Measurements from ENCODE around the gene HNRNPUL1. TPM values are rescaled to one million over a fixed set of nuclear protein-coding genes. Genes with fewer than 3 reads are reported as not detected.

HNRNPUL1 gene
- total RNA-seq, 1 experiment from 2014 or later = 266 TPM

- peaks cover 23% of the 10 kb centered on the region for H3F3A ChIP-seq (ENCODE audit: insufficient read depth, low read depth)
- no peaks in the 10 kb centered on the region for H3K9me2 ChIP-seq (ENCODE audit: insufficient read depth)
- H3K36me3 ChIP-seq (ENCODE audit: low read depth) = no peaks in the 10 kb centered on the region
- H3K27me3 ChIP-seq (ENCODE audit: insufficient read depth, low read depth) = no peaks in the 10 kb centered on the region
- H3K4me2 ChIP-seq = no peak overlapping the region
- no peaks in the 10 kb centered on the region; the same call in 1 of the 2 replicates for H3K4me1 ChIP-seq (replicated peaks; ENCODE audit: insufficient read depth)
- H3K4me3 ChIP-seq = no peak overlapping the region
- intact Hi-C loops (cut with micrococcal nuclease; ENCODE audit: unreplicated experiment) = loop anchor here (2.0 to 10.0 kb wide), 2 partner anchors 110 to 254 kb away; partner anchors contain the start of gene CEACAM21
- H2AFZ ChIP-seq = no peak overlapping the region
- ChIA-PET POLR2A (ENCODE audit: unreplicated experiment) (interaction anchor here (0.6 to 0.7 kb wide), 2 partner anchors 10 to 88 kb away, joined by 3 read pairs; no protein-coding TSS in a partner anchor), CTCF (interaction anchor here (1.2 to 1.8 kb wide), 2 partner anchors 12 to 32 kb away, joined by 4 to 7 read pairs; no protein-coding TSS in a partner anchor)
- TF ChIP-seq CTCF (conservative IDR thresholded peaks at IDR 0.05) (no peak), EZH2 (IDR thresholded peaks at IDR 0.05; ENCODE audit: low read depth) (no peak)
- H3K9me3 ChIP-seq (ENCODE audit: insufficient read depth, low read depth) = no peaks in the 10 kb centered on the region
- H4K20me1 ChIP-seq (ENCODE audit: insufficient read depth) = peaks cover 3% of the 10 kb centered on the region; the same call in 1 of the 2 replicates
- H3K79me2 ChIP-seq (ENCODE audit: low read depth) = no peaks in the 10 kb centered on the region
- H3K27ac ChIP-seq = no peak overlapping the region
- no TSS peak for BruUV-seq (replicated peaks)
- DNase-seq = no peak
Measured at GRCh38 chr19:41321204-41321599, 57.0 kb downstream of the HNRNPUL1 start.

- POLR2A ChIA-PET (ENCODE audit: unreplicated experiment) = interaction anchor here (0.7 kb wide), 1 partner anchor 10 kb away, joined by 3 read pairs; no protein-coding TSS in a partner anchor
- Histone ChIP-seq H3K4me3 (no peak overlapping the region), H3K4me2 (no peak overlapping the region), H3K36me3 (ENCODE audit: low read depth) (no peaks in the 10 kb centered on the region), H3F3A (ENCODE audit: insufficient read depth, low read depth) (peaks cover 23% of the 10 kb centered on the region), H3K9me3 (ENCODE audit: insufficient read depth, low read depth) (no peaks in the 10 kb centered on the region), H4K20me1 (ENCODE audit: insufficient read depth) (peaks cover 3% of the 10 kb centered on the region; the same call in 1 of the 2 replicates), H3K79me2 (ENCODE audit: low read depth) (no peaks in the 10 kb centered on the region), H3K27me3 (ENCODE audit: insufficient read depth, low read depth) (no peaks in the 10 kb centered on the region), H2AFZ (no peak overlapping the region), H3K27ac (no peak overlapping the region), H3K9me2 (ENCODE audit: insufficient read depth) (no peaks in the 10 kb centered on the region), H3K4me1 (replicated peaks; ENCODE audit: insufficient read depth) (peaks cover under 1% of the 10 kb centered on the region; the same call in 1 of the 2 replicates)
- BruUV-seq (replicated peaks) = no TSS peak
- DNase-seq = peak in 1 of 2 experiments; percentile 57
- CTCF ChIA-PET = interaction anchor here (0.6 to 1.8 kb wide), 3 partner anchors 9 to 31 kb away, joined by 4 to 7 read pairs (median 5); no protein-coding TSS in a partner anchor
- TF ChIP-seq EZH2 (IDR thresholded peaks at IDR 0.05; ENCODE audit: low read depth) (no peak), CTCF (conservative IDR thresholded peaks at IDR 0.05) (peak; percentile 67)
- intact Hi-C loops (cut with micrococcal nuclease; ENCODE audit: unreplicated experiment) = loop anchor here (2.0 to 10.0 kb wide), 2 partner anchors 109 to 253 kb away; partner anchors contain the start of gene CEACAM21
Measured at GRCh38 chr19:41321600-41322270, 57.6 kb downstream of the HNRNPUL1 start.

GRCh38 chr19:41322451-41322850 lies 58.3 kb downstream of the HNRNPUL1 start:
- Histone ChIP-seq H3K27ac (no peak overlapping the region), H3K27me3 (ENCODE audit: insufficient read depth, low read depth) (no peaks in the 10 kb centered on the region), H3K79me2 (ENCODE audit: low read depth) (no peaks in the 10 kb centered on the region), H2AFZ (no peak overlapping the region), H3K4me2 (no peak overlapping the region), H3K4me1 (replicated peaks; ENCODE audit: insufficient read depth) (peaks cover 8% of the 10 kb centered on the region; the same call in 1 of the 2 replicates), H4K20me1 (ENCODE audit: insufficient read depth) (peaks cover 3% of the 10 kb centered on the region; the same call in 1 of the 2 replicates), H3K4me3 (no peak overlapping the region), H3F3A (ENCODE audit: insufficient read depth, low read depth) (peaks cover 23% of the 10 kb centered on the region), H3K9me2 (ENCODE audit: insufficient read depth) (no peaks in the 10 kb centered on the region), H3K9me3 (ENCODE audit: insufficient read depth, low read depth) (no peaks in the 10 kb centered on the region), H3K36me3 (ENCODE audit: low read depth) (no peaks in the 10 kb centered on the region)
- intact Hi-C loops (cut with micrococcal nuclease; ENCODE audit: unreplicated experiment) = loop anchor here (10.0 kb wide), 1 partner anchor 252 kb away; the partner anchor contains the start of gene CEACAM21
- POLR2A ChIA-PET (ENCODE audit: unreplicated experiment) = interaction anchor here (0.6 kb wide), 1 partner anchor 1232 kb away, joined by 4 read pairs; the partner anchor contains the start of gene ZNF780A
- no TSS peak for BruUV-seq (replicated peaks)
- no peak for DNase-seq
- TF ChIP-seq CTCF (conservative IDR thresholded peaks at IDR 0.05) (no peak), EZH2 (IDR thresholded peaks at IDR 0.05; ENCODE audit: low read depth) (no peak)
- CTCF ChIA-PET = interaction anchor here (1.2 to 1.8 kb wide), 2 partner anchors 14 to 30 kb away, joined by 4 to 7 read pairs; no protein-coding TSS in a partner anchor
